GM12864 (cell line): ENCODE data around the gene CBFA2T2.
"Not testable (repeated sequence)": the region's sequence is repeated elsewhere in the genome, so short reads cannot be mapped to it uniquely, and the experiment has no call there.

ENCODE experiments used
- DNase-seq: peaks from one replicate; pipeline ENCODE4 v3.0.0-alpha.2; 2011; ENCODE audit warnings: low read depth
- H3K4me3 ChIP-seq: 2 replicates; pipeline ENCODE4 v1.5.1; 2011; ENCODE audit warnings: mild to moderate bottlenecking, low read depth, low read length, control low read depth
- TF ChIP-seq, protein P1 (sequence below): IDR thresholded peaks from 2 replicates; pipeline ENCODE4 v1.5.1; 2011; ENCODE audit warnings: low read depth, mild to moderate bottlenecking, moderate library complexity, low read length, control low read depth, inconsistent platforms; ENCODE audit errors: missing control alignments

CBFA2T2 gene

DNA sequence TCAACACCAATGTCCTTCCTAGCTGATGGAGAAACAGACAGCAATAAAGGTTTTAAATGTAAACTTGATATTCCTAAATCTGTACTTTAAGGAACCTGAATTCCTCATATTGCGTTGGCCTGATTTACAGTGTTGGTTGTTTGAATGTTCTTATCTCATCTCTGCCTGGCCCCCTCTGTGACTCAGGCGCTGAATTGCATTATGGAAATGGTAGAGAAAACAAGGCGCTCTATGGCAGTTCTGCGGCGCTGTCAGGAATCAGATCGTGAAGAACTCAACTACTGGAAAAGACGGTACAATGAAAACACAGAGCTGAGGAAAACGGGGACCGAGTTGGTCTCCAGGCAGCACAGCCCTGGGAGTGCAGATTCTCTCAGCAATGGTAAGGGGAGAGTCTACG is 139.6 kb downstream of the CBFA2T2 start:
- no peak overlapping the region for H3K4me3 ChIP-seq
- DNase-seq = no peak
- TF ChIP-seq, protein P1, sequence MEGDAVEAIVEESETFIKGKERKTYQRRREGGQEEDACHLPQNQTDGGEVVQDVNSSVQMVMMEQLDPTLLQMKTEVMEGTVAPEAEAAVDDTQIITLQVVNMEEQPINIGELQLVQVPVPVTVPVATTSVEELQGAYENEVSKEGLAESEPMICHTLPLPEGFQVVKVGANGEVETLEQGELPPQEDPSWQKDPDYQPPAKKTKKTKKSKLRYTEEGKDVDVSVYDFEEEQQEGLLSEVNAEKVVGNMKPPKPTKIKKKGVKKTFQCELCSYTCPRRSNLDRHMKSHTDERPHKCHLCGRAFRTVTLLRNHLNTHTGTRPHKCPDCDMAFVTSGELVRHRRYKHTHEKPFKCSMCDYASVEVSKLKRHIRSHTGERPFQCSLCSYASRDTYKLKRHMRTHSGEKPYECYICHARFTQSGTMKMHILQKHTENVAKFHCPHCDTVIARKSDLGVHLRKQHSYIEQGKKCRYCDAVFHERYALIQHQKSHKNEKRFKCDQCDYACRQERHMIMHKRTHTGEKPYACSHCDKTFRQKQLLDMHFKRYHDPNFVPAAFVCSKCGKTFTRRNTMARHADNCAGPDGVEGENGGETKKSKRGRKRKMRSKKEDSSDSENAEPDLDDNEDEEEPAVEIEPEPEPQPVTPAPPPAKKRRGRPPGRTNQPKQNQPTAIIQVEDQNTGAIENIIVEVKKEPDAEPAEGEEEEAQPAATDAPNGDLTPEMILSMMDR = no peak

GRCh38 chr20:33629979-33630378 is 140.1 kb downstream of the CBFA2T2 start:
- TF ChIP-seq, protein P1 = no peak
- no peak overlapping the region for H3K4me3 ChIP-seq
- DNase-seq = no peak

- no peak for DNase-seq
- TF ChIP-seq, protein P1 = no peak
- H3K4me3 ChIP-seq = no peak overlapping the region
Observed at GRCh38 chr20:33630507-33630906, 140.6 kb downstream of the CBFA2T2 start.

GRCh38 chr20:33631910-33632309 is 142.0 kb downstream of the CBFA2T2 start:
- DNase-seq, H3K4me3 ChIP-seq: not testable (repeated sequence)

GRCh38 chr20:33635341-33635740 is 145.4 kb downstream of the CBFA2T2 start:
- TF ChIP-seq, protein P1 = no peak
- no peak overlapping the region for H3K4me3 ChIP-seq
- no peak for DNase-seq

DNA sequence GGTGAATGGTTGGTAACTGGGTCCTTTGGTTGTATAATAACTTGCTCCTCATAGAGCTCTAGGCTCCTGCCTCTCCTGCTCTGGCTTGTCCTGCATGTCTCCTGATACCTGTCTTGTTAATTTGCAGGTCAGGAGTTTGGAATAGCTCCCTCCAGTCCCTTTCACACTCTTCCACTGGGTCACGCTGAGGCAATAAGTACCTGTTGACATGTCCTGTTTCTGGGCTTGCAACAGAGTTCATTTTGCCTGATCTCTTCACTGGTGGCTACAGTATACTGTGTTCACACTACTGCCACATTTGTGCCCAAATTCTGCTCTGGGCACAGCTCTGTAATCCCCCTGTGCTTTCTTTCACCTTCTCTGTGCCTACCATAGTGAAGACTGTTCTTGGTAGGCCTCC is 146.9 kb downstream of the CBFA2T2 start:
- TF ChIP-seq, protein P1 = no peak
- no peak for DNase-seq
- H3K4me3 ChIP-seq = no peak overlapping the region

- no peak for DNase-seq
- TF ChIP-seq, protein P1 = no peak
- H3K4me3 ChIP-seq = no peak overlapping the region
Observed at GRCh38 chr20:33640287-33640686, 150.4 kb downstream of the CBFA2T2 start.
